Keratinocyte (primary cell): Measurements from ENCODE around the gene NIM1K.

Experiments
- CTCF ChIP-seq, 3 experiments: IDR thresholded peaks in 1 of 3; conservative IDR thresholded peaks in 1 of 3; optimal IDR thresholded peaks in 1 of 3; 2 replicates in 2 of 3; 3 replicates in 1 of 3; pipeline versions ENCODE3 to v1.5.1; 2011; ENCODE audit warnings: low read length in 3 of 3, mild to moderate bottlenecking in 3 of 3, moderate library complexity in 2 of 3, control low read depth in 1 of 3, inconsistent platforms in 1 of 3; ENCODE audit not compliant: insufficient read depth in 2 of 3; ENCODE audit errors: extremely low read depth in 1 of 3
- EZH2 ChIP-seq: IDR thresholded peaks from one replicate; pipeline ENCODE4 v1.6.1; 2012; ENCODE audit warnings: inconsistent platforms, mild to moderate bottlenecking, low read length, moderate library complexity

GRCh38 chr5:43210570-43210969, 18.5 kb downstream of the NIM1K start:
- no peak for TF ChIP-seq CTCF (optimal IDR thresholded peaks at IDR 0.05 in 1 of 3, IDR thresholded peaks at IDR 0.05 in 1 of 3, conservative IDR thresholded peaks at IDR 0.05 in 1 of 3; ENCODE audit: extremely low read depth in 1 of 3, insufficient read depth in 2 of 3, low read length in 3 of 3)
- TF ChIP-seq EZH2 = no peak
